NT2/D1 (cell line): ENCODE measurements around the gene RNF121.

Experiments used
- SUZ12 ChIP-seq: IDR thresholded peaks from 2 replicates; pipeline ENCODE4 v1.6.1; 2011; ENCODE audit not compliant: insufficient read length, insufficient read depth; ENCODE audit errors: extremely low read depth
- YY1 ChIP-seq: IDR thresholded peaks from 2 replicates; pipeline ENCODE4 v1.6.1; 2011; ENCODE audit not compliant: insufficient read length, insufficient read depth

DNA sequence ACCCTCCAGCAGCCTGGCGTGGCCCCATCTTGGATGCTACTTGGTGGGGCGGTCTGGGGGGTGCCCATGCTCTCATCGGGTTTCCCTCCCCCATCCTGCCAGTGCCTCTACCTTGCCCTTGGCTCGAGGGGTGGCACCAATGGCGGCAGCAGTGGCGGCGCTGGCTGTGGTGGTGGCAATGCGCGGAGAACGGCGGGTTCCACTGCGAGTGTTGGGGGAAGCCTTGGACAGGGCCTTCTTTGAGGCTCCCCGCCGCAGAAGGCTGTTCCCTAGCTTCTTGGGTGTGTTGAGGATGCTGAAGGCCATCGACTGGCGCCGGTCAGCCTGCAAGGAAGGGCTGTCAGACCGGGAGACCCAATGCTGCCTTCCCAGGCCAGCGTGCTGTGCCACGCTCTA is 74.9 kb downstream of the RNF121 start:
- no peak for TF ChIP-seq YY1
- TF ChIP-seq SUZ12: no peak
